ENCODE measurements around the gene HIRIP3.

GRCh38 chr16:29993191-29993902 is 2.1 kb downstream of the HIRIP3 start:
- TF ChIP-seq CTCF (conservative IDR thresholded peaks at IDR 0.05; ENCODE audit: low read depth, low read length) (no peak), RAD21 (IDR thresholded peaks at IDR 0.05; ENCODE audit: low read length) (no peak), USF2 (IDR thresholded peaks at IDR 0.05; ENCODE audit: low read depth, low read length) (no peak), POLR2A (IDR thresholded peaks at IDR 0.05; ENCODE audit: low read depth, low read length) (no peak), FOS (IDR thresholded peaks at IDR 0.05; ENCODE audit: low read depth, low read length) (no peak), BHLHE40 (IDR thresholded peaks at IDR 0.05; ENCODE audit: low read depth, low read length) (no peak), CEBPB (IDR thresholded peaks at IDR 0.05; ENCODE audit: low read depth, low read length) (no peak), MAFK (IDR thresholded peaks at IDR 0.05; ENCODE audit: low read depth, low read length) (no peak)
